ENCODE results near the gene PHPT1.
A peak's percentile ranks its signal among the peaks of the same experiment; 100 is the strongest.

Gene PHPT1

DNA sequence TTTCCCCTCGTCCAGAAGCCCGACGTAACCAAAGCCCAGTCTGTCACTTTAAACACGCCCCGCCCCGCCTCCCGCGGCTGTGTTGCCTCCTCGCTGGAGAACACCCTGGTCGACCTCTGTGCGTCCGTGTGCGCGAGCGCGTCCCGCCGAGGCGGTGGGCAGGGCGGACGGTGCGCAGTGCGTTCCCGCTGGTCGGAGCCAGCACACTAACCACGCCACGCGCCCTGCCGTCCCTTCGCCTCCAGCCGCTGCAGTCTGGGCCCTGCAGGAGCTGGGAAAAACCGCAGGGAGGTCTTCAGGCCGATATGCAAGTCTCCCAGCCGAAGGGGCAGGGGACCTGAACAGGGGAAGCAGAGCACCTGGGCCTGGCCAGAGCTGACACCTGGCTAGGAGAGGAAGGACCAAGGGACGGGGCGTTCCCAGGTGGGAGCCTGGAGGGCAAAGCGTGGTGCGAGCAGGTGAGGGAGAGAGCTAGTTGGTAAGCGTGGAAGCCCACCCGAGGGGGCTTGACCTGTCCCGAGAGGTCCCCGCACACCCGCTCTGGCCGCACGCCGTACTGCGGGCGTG is 1.3 kb upstream of the PHPT1 start:
- DNase-seq (ENCODE audit: low read depth in 3 of 3): peak; percentile 78 to 86 (median 79)

DNA sequence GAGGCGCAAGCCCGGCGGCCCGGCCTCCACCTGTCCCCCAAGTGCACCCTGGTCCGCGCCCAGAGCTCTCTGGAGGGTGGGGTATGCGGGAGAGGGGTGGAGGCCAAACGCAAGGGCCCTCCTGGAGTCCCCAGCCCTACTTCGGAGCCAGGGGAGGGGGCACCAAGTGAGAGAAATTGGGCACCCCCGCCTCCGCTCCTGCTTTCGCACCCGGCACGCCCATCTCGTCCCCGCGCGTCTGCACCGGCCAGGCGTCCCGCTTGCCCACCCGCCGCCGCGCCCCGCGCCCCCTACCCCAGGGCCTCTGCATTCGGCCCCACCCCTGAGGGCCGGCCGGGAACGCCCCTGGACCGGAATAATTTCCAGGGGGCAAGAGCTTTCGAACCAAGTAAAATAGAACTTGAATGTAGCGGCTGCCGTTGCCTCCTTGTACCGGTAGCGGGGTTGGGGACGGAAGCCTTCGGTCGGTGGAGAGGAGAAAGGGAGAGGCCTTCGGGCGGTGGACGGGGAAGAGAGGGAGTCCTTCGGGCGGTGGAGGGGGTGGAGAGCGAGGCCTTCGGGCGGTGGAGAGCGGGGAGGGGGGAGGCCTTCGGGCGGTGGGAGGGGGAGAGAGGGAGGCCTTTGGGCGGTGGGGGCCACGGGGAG is 694 bp upstream of the PHPT1 start:
- no peak for DNase-seq (ENCODE audit: low read depth in 3 of 3)

DNA sequence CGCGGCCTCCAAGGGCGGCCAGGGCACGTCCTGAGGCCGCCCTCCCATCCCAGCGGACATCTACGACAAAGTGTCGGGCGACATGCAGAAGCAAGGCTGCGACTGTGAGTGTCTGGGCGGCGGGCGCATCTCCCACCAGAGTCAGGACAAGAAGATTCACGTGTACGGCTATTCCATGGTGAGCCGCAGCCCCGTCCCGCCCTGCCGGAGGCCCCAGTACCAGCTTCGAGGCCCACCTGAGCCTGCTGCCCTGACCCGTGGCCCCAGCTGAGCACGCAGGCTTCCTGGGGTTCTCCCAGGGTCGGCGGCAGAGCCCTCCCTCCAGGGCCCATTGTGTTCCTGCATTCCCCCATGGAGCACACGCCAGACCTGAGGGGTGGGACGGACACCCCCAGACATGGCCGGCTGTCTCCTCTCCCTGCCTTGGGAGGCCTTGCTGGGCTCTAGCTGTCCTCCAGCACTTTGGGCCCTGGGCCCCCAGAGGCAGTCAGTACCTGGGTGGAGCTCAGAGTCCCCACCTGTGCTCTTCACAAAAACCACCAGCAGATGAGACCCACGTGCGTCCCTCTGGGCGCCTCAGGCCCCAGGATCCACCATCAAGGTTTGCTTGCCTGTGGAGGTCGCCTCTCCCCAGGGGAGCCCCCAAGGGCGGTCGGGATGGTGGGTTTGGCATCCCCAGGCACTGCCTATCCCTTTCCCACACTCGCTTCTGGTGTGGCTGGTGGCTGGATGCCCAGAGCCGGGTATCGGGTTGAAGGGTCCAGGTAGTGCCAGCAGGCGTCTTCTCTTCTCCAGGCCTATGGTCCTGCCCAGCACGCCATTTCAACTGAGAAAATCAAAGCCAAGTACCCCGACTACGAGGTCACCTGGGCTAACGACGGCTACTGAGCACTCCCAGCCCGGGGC is 1.0 kb downstream of the PHPT1 start:
- DNase-seq (ENCODE audit: low read depth in 3 of 3): no peak

DNA sequence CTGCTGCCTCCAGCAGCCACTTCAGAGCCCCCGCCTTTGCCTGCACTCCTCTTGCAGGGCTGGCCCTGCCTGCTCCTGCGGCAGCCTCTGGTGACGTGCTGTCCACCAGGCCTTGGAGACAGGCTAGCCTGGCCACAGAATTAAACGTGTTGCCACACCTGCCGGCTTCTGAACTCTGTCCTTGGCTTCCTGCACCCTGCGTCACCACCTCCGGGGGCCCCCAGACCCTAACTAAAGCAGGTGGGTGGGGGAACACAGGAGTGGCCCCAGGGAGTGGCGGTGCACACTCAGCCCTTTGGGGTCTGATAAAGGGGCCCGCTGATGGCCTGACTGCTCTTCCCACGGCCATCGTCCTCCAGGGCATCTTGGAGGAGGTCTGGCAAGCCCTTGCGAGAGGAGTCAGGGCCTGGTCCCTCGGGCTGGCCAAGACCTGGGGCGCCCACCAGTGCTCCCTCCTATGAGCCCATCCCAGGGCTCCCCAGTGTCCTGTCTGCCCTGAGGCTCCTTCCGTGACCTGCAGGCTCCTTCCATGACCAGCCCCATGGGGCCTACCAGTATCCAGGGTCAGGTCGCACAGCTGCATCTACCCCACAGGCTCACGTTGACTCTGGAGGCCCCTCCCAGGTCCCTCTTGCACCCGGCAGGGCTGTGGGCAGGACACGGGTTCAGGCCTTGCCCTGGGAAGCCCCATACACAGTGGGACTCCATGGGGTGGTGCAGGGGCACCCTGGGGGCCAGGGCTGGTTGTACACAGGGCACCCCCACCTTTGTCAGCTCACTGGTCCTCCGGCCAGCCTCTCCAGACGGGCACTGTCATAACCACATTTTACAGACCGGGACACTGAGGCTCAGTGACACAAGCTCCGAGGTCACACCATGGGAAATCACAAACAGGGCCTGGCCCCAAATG is 1.9 kb downstream of the PHPT1 start:
- no peak for DNase-seq (ENCODE audit: low read depth in 3 of 3)

DNA sequence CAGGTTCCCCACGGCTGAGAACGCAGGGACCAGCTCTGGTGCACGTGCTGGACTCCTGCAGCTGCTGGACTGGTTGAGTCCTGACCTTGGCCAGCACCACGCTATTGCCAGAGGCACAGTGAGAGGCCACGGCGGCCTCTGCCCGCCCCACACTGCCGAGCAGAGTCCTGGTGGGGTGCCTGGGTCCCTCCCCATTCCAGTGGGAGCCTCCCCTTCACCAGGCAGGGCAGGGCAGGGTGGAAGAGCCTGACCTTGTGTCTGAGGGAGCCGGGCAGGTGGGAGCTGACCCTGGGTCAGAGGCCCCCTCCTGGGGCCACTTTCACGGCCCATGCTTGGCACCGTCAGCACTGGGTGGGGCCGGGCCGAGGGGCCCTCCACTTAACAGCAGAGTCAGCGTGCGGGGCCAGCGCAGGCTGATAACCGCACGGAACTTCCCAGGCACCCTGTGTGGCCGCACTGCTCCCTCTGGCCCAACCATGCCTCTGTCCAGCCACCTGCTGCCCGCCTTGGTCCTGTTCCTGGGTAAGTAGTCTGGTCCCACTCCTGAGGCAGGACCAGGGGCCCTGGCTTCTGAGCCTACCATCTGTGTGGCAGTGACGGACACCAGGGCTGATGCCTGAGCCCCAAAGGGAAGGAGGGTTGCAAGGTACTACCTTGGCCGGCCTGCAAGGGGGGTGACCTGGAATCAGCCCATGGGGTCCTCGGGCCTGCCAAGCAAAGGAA is 2.9 kb downstream of the PHPT1 start, which contains the start of gene MAMDC4:
Gene MAMDC4, plus strand, starts transcription at position 406 of the 723 bp plus-strand sequence. Its CDS starts 71 bp downstream, at position 477.
- no peak for DNase-seq (ENCODE audit: low read depth in 3 of 3)

DNA sequence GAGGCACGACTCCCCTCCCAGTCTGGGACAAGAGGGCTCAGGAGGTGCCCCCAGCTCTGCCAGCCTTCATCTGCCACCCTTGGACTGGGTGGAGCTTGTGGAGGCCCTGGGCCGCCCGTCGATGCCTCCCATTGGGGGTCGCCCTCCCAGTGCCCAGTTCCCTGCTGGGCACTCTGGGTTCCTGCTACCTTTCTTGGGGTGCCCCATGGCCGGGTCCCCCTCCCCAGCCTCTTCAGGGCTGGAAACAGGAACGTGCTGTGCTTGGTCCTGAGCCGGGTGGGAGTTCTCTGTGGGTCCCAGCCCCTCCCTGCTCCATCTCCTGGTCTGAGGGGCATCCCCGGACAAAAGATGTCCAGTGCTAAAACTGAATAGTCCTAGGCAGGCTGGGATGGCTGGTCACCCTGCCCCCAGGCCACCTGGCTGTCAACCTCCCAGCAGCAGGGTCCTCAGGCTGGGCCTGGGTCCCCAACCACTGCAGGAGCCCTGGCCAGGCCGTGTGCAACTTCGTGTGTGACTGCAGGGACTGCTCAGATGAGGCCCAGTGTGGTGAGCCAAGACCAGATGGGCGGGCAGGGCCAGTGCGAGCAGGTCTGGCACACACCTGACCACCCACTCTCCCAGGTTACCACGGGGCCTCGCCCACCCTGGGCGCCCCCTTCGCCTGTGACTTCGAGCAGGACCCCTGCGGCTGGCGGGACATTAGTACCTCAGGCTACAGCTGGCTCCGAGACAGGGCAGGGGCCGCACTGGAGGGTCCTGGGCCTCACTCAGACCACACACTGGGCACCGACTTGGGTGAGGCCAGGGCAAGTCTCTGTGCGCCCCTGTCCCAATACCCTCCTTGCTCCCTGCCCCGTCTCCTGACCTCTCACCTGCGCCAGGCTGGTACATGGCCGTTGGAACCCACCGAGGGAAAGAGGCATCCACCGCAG is 3.7 kb downstream of the PHPT1 start:
- no peak for DNase-seq (ENCODE audit: low read depth in 3 of 3)

DNA sequence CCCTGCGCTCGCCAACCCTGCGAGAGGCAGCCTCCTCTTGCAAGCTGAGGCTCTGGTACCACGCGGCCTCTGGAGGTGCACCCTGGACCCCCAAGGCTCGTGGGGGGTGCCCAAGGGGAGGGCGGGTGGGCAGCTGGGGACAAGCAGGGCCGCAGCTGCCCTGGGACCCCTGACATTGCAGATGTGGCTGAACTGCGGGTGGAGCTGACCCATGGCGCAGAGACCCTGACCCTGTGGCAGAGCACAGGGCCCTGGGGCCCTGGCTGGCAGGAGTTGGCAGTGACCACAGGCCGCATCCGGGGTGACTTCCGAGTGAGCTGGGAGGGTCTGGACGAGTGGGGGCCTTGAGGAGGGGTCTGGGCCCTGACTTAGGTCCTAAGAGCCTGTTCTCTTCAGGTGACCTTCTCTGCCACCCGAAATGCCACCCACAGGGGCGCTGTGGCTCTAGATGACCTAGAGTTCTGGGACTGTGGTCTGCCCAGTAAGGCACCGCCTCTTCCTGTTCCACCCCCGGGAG is 4.4 kb downstream of the PHPT1 start:
- DNase-seq (ENCODE audit: low read depth in 3 of 3): no peak

DNA sequence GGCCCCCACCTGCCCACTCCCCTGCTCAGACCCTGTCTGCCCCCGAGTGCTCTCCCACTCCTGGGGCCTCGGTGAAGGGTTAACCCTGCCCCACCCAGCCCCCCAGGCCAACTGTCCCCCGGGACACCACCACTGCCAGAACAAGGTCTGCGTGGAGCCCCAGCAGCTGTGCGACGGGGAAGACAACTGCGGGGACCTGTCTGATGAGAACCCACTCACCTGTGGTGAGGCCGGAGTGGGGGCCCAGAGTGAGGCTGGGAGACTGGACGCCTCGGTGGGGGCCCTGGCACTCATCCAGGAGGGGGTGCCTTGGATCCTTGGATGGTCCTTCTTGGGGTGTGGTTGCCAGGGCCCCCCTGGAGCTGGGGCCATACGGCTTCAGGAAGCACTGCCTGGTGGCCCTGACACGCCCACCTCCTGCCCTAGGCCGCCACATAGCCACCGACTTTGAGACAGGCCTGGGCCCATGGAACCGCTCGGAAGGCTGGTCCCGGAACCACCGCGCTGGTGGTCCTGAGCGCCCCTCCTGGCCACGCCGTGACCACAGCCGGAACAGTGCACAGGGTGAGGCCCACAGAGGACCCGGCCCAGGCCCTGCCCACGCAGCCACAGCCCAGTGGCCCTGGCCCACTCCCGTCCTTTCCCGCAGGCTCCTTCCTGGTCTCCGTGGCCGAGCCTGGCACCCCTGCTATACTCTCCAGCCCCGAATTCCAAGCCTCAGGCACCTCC is 5.1 kb downstream of the PHPT1 start:
- DNase-seq (ENCODE audit: low read depth in 3 of 3): no peak

DNA sequence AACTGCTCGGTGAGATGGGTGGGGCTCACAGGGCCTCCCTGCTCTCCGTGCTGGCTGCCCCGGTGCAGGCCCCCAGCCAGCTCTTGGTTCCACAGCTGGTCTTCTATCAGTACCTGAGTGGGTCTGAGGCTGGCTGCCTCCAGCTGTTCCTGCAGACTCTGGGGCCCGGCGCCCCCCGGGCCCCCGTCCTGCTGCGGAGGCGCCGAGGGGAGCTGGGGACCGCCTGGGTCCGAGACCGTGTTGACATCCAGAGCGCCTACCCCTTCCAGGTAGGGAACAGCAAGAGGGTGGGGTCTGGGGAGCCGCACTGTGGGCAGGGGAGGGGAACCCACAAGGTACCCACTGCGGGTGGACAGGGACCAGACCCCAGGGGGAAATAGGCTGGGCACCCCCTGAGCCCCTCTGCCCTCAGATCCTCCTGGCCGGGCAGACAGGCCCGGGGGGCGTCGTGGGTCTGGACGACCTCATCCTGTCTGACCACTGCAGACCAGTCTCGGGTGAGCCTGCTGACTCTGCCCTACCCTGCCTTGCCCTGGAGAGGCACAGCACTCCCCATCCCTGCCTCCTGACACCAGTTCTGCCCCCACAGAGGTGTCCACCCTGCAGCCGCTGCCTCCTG is 5.7 kb downstream of the PHPT1 start:
- no peak for DNase-seq (ENCODE audit: low read depth in 3 of 3)

DNA sequence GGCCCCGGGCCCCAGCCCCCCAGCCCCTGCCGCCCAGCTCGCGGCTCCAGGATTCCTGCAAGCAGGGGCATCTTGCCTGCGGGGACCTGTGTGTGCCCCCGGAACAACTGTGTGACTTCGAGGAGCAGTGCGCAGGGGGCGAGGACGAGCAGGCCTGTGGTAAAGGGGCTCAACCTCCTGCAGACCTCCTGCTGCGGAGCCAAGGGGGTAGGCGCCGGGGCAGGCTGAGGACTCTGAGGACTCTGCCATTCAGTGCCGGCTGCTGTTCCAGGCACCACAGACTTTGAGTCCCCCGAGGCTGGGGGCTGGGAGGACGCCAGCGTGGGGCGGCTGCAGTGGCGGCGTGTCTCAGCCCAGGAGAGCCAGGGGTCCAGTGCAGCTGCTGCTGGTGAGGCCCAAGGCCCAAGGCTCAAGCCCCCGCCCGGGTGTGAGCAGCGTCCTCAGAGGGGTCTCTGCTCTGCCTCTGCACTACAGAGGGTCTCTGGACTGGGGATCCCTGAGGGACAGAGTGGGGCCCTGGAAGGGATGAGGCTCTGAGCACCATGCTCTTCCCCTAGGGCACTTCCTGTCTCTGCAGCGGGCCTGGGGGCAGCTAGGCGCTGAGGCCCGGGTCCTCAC is 6.4 kb downstream of the PHPT1 start:
- no peak for DNase-seq (ENCODE audit: low read depth in 3 of 3)

DNA sequence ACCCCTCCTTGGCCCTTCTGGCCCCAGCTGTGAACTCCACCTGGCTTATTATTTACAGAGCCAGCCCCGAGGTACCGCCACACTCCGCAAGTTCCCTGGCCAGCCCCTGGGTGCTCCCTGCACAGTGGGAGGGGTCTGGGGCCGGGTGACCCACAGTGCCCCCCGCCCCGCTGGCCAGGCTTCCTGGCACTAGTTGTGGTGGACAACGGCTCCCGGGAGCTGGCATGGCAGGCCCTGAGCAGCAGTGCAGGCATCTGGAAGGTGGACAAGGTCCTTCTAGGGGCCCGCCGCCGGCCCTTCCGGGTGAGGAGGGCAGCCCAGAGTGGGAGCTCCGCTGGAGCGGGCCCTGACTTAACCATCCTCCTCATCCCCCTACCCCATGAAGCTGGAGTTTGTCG is 6.9 kb downstream of the PHPT1 start:
- DNase-seq (ENCODE audit: low read depth in 3 of 3): no peak

DNA sequence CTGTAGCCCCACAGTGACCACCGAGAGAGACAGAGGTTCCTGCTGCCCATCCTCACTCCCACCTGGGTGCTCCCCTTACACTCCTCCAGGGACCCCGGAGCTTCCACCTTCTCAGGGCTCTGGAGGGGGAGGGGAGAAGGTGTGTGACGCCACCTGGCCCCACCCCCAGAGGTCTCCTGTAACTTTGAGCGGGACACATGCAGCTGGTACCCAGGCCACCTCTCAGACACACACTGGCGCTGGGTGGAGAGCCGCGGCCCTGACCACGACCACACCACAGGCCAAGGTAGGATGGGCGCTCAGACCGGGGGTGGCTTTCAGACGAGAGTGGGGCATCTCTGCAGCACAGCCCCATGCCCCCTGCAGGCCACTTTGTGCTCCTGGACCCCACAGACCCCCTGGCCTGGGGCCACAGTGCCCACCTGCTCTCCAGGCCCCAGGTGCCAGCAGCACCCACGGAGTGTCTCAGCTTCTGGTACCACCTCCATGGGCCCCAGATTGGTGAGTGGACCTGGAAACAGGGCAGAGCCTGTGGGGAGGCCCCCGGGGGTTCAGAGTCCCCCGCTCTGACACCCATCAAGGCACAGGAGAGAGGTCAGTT is 7.4 kb downstream of the PHPT1 start:
- DNase-seq (ENCODE audit: low read depth in 3 of 3): no peak

DNA sequence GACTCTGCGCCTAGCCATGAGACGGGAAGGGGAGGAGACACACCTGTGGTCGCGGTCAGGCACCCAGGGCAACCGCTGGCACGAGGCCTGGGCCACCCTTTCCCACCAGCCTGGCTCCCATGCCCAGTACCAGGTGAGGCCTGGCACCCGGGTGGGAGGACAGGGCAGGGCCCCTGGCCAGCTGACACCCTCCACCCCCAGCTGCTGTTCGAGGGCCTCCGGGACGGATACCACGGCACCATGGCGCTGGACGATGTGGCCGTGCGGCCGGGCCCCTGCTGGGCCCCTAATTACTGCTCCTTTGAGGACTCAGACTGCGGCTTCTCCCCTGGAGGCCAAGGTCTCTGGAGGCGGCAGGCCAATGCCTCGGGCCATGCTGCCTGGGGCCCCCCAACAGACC is 8.0 kb downstream of the PHPT1 start:
- no peak for DNase-seq (ENCODE audit: low read depth in 3 of 3)

DNA sequence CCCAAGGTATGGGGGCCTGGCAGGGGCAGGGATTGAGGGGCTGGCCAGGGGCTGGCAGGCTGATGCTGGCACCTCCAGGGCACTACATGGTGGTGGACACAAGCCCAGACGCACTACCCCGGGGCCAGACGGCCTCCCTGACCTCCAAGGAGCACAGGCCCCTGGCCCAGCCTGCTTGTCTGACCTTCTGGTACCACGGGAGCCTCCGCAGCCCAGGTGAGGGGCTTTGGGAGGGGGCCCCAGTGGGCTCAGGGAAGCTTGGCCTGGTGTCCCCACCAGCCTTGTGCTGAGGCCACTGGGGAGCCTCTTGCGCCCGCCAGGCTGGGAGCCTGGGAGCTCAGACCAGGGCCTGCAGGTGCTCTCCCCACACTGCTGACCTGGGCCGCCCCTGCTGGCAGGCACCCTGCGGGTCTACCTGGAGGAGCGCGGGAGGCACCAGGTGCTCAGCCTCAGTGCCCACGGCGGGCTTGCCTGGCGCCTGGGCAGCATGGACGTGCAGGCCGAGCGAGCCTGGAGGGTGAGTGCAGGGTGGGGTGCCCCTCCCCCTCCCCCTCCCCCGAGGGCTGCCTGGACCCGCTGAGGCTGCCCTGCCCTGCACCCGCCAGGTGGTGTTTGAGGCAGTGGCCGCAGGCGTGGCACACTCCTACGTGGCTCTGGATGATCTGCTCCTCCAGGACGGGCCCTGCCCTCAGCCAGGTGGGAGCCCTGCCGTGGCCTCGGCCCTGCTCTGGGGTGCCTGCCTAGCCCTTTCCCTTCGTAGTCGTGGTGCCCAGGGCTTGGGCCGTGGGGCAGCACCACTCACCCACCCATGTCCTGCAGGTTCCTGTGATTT is 8.6 kb downstream of the PHPT1 start:
- DNase-seq (ENCODE audit: low read depth in 3 of 3): no peak

DNA sequence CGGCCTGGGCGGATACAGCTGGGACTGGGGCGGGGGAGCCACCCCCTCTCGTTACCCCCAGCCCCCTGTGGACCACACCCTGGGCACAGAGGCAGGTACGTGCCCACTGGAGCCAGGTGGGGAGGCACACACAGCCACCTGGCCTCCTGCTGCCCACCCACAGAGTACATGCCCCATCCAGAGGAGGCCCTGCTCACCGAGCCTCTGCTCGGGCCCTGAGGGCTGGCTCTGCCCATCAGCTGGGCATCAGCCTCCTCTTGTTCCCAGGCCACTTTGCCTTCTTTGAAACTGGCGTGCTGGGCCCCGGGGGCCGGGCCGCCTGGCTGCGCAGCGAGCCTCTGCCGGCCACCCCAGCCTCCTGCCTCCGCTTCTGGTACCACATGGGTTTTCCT is 9.2 kb downstream of the PHPT1 start:
- DNase-seq (ENCODE audit: low read depth in 3 of 3): no peak

DNA sequence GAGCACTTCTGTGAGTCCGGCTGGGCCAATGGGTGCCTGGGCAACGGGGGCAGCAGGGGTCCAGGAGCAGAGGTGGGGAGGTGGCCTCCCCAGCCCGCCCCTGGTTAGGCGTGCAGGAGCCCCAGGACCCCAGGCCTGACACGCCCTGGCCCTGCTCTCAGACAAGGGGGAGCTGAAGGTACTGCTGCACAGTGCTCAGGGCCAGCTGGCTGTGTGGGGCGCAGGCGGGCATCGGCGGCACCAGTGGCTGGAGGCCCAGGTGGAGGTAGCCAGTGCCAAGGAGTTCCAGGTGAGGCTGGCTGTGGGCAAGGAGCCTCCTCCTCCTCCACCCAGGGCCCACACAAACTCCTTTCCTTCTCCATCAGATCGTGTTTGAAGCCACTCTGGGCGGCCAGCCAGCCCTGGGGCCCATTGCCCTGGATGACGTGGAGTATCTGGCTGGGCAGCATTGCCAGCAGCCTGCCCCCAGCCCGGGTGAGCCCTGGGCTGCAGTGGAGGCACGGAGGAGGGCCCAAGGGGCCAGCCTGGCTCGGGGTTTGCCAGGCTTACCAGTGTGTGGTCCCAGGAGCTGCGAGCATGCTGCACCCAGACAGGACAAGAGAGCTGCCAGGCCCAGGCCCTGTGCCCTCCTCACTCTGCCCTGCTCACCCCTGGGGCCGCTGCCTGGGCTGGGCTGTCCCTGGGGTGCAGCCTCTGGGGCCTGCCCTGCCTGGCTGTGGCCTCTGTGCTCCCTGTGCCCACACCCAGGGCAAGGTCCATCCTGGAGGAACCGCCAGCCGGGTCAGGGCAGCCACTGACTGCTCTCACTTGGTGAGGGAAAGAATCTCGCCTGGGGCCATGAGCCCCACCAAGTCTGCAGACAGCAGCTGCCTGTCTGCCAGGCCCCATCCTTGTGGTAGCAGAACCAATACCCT is 9.9 kb downstream of the PHPT1 start:
- no peak for DNase-seq (ENCODE audit: low read depth in 3 of 3)

All from stimulated activated CD4-positive, alpha-beta T cell treated with anti-CD3 and anti-CD28 coated beads, TNF-alpha, amount 100 ng/mL, for 48 hours (primary cell).